H9 (cell line): ENCODE results near the gene SIGLEC11. TPM values are rescaled to one million over a fixed set of nuclear protein-coding genes. Genes with fewer than 3 reads are reported as not detected.

Experiments
- DNase-seq: peaks from one replicate; pipeline ENCODE4 v3.0.0-alpha.2; 2017
- H2AFZ ChIP-seq: one replicate; pipeline ENCODE4 v1.6.1; 2013; ENCODE audit warnings: mild to moderate bottlenecking, low read length, control low read depth, moderate library complexity
- H2AK5ac ChIP-seq: 2 replicates; pipeline ENCODE4 v1.6.1; 2013; ENCODE audit warnings: low read length, control low read depth, mixed read lengths; ENCODE audit not compliant: insufficient read length
- H2BK120ac ChIP-seq: one replicate; pipeline ENCODE4 v1.6.1; 2013; ENCODE audit warnings: low read depth, mild to moderate bottlenecking, low read length, control low read depth, inconsistent platforms; ENCODE audit not compliant: poor library complexity, severe bottlenecking
- H2BK12ac ChIP-seq: 2 replicates; pipeline ENCODE4 v1.6.1; 2013; ENCODE audit warnings: low read length, control low read depth, mixed read lengths, low read depth; ENCODE audit not compliant: insufficient read length
- H2BK15ac ChIP-seq: 2 replicates; pipeline ENCODE4 v1.6.1; 2013; ENCODE audit warnings: low read depth, low read length, control low read depth
- H2BK20ac ChIP-seq: one replicate; pipeline ENCODE4 v1.6.1; 2013; ENCODE audit warnings: low read depth, mild to moderate bottlenecking, low read length, control low read depth, inconsistent platforms; ENCODE audit not compliant: poor library complexity, severe bottlenecking
- H2BK5ac ChIP-seq: 2 replicates; pipeline ENCODE4 v1.6.1; 2013; ENCODE audit warnings: low read length, control low read depth, mixed read lengths; ENCODE audit not compliant: insufficient read length
- H3K14ac ChIP-seq: 2 replicates; pipeline ENCODE4 v1.6.1; 2013; ENCODE audit warnings: low read length, control low read depth; ENCODE audit not compliant: insufficient read depth
- H3K18ac ChIP-seq: 2 replicates; pipeline ENCODE4 v1.6.1; 2013; ENCODE audit warnings: low read depth, mild to moderate bottlenecking, mixed read lengths, low read length, control low read depth; ENCODE audit not compliant: insufficient read length
- H3K23ac ChIP-seq: 2 replicates; pipeline ENCODE4 v1.6.1; 2013; ENCODE audit warnings: low read length, control low read depth, mixed read lengths, low read depth; ENCODE audit not compliant: insufficient read length
- H3K23me2 ChIP-seq: 2 replicates; pipeline ENCODE4 v1.6.1; 2013; ENCODE audit warnings: low read depth, mild to moderate bottlenecking, mixed read lengths, low read length, control low read depth; ENCODE audit not compliant: insufficient read length, poor library complexity, severe bottlenecking
- H3K27ac ChIP-seq: 2 replicates; pipeline ENCODE4 v1.5.1; 2013; ENCODE audit warnings: low read length, control low read depth, mixed read lengths, low read depth; ENCODE audit not compliant: insufficient read length
- H3K27me3 ChIP-seq: 2 replicates; pipeline ENCODE4 v1.6.1; 2013; ENCODE audit warnings: low read length, control low read depth, inconsistent platforms; ENCODE audit not compliant: insufficient read depth
- H3K4ac ChIP-seq: 2 replicates; pipeline ENCODE4 v1.6.1; 2013; ENCODE audit warnings: low read depth, mild to moderate bottlenecking, control low read depth, inconsistent platforms, low read length, moderate library complexity
- H3K4me1 ChIP-seq: 2 replicates; pipeline ENCODE4 v1.6.1; 2013; ENCODE audit warnings: low read length, control low read depth, inconsistent platforms; ENCODE audit not compliant: insufficient read depth
- H3K4me2 ChIP-seq: 2 replicates; pipeline ENCODE4 v1.6.1; 2013; ENCODE audit warnings: low read length, control low read depth, mixed read lengths; ENCODE audit not compliant: insufficient read length, insufficient read depth
- H3K56ac ChIP-seq: 2 replicates; pipeline ENCODE4 v1.6.1; 2013; ENCODE audit warnings: low read depth, mild to moderate bottlenecking, mixed read lengths, low read length, control low read depth; ENCODE audit not compliant: insufficient read length
- H3K79me1 ChIP-seq: 2 replicates; pipeline ENCODE4 v1.6.1; 2013; ENCODE audit warnings: low read depth, mild to moderate bottlenecking, moderate library complexity, low read length, control low read depth, inconsistent platforms; ENCODE audit not compliant: insufficient read depth, poor library complexity, severe bottlenecking
- H3K79me2 ChIP-seq: 2 replicates; pipeline ENCODE4 v1.6.1; 2013; ENCODE audit warnings: low read length, control low read depth, inconsistent platforms; ENCODE audit not compliant: insufficient read depth
- H3K9ac ChIP-seq: 2 replicates; pipeline ENCODE4 v1.6.1; 2013; ENCODE audit warnings: low read length, control low read depth, mixed read lengths; ENCODE audit not compliant: insufficient read length; ENCODE audit errors: extremely low read depth
- H3K9me3 ChIP-seq: one replicate; pipeline ENCODE4 v1.6.1; 2013; ENCODE audit warnings: low read depth, low read length, inconsistent platforms; ENCODE audit not compliant: control insufficient read depth
- H3T11ph ChIP-seq: one replicate; pipeline ENCODE4 v1.6.1; 2013; ENCODE audit warnings: mild to moderate bottlenecking, low read length, control low read depth, inconsistent platforms
- H4K20me1 ChIP-seq: one replicate; pipeline ENCODE4 v1.6.1; 2013; ENCODE audit not compliant: control insufficient read depth, insufficient read length, insufficient read depth
- H4K5ac ChIP-seq: 2 replicates; pipeline ENCODE4 v1.6.1; 2013; ENCODE audit warnings: low read depth, mild to moderate bottlenecking, mixed read lengths, low read length, control low read depth; ENCODE audit not compliant: insufficient read length
- H4K8ac ChIP-seq: replicated peaks from 2 replicates; pipeline ENCODE4 v1.6.1; 2013; ENCODE audit warnings: low read length, control low read depth, mixed read lengths, low read depth; ENCODE audit not compliant: insufficient read length
- H4K91ac ChIP-seq: 2 replicates; pipeline ENCODE4 v1.6.1; 2013; ENCODE audit warnings: low read depth, mild to moderate bottlenecking, moderate library complexity, mixed read lengths, low read length, control low read depth; ENCODE audit not compliant: insufficient read length
- H3K27ac Mint-ChIP-seq, 3 experiments: 2 replicates in 2 of 3; 3 replicates in 1 of 3; pipeline ENCODE4 v1.8.0; 2020 to 2021; ENCODE audit warnings: mixed read lengths in 3 of 3, mild to moderate bottlenecking in 1 of 3, moderate library complexity in 1 of 3
- H3K27me3 Mint-ChIP-seq: 2 replicates; pipeline ENCODE4 v1.8.0; 2021; ENCODE audit warnings: low read depth, mild to moderate bottlenecking, moderate library complexity, mixed read lengths
- H3K36me3 Mint-ChIP-seq, 3 experiments: 2 replicates in 2 of 3; 3 replicates in 1 of 3; pipeline ENCODE4 v1.8.0; 2020 to 2021; ENCODE audit warnings: low read depth in 3 of 3, mixed read lengths in 3 of 3; ENCODE audit not compliant: insufficient read depth in 1 of 3
- H3K4me1 Mint-ChIP-seq, 2 experiments: 2 replicates each; pipeline ENCODE4 v1.8.0; 2020; ENCODE audit warnings: mixed read lengths in 2 of 2
- H3K4me3 Mint-ChIP-seq, 2 experiments: 2 replicates in 1 of 2; 3 replicates in 1 of 2; pipeline ENCODE4 v1.8.0; 2020 to 2021; ENCODE audit warnings: mild to moderate bottlenecking in 2 of 2, mixed read lengths in 2 of 2, moderate library complexity in 1 of 2
- H3K9me3 Mint-ChIP-seq, 2 experiments: 2 replicates in 1 of 2; 3 replicates in 1 of 2; pipeline ENCODE4 v1.8.0; 2020; ENCODE audit warnings: mild to moderate bottlenecking in 2 of 2, mixed read lengths in 2 of 2, moderate library complexity in 1 of 2
- CTCF ChIP-seq: fragments of 200-600 bp; sonication (generic); conservative IDR thresholded peaks from 3 replicates; pipeline ENCODE4 v1.8.0; 2021; ENCODE audit warnings: antibody characterized with exemption, mild to moderate bottlenecking
- WGBS: extraction: QIAGEN DNeasy Blood & Tissue Kit; methylation state at CpG from one replicate; pipeline ENCODE4 v1.1.7; 2013; ENCODE audit warnings: missing lambda C conversion rate, low lambda C conversion rate, mixed read lengths; ENCODE audit not compliant: insufficient read length; ENCODE audit errors: extremely low coverage; 5-methylcytosine and 5-hydroxymethylcytosine counted together
- total RNA-seq: library from RNA; stranded (reverse); gene quantifications from 2 replicates; pipeline ENCODE4 v1.2.1, GENCODE V29; 2021

Gene SIGLEC11
- total RNA-seq, 1 experiment from 2014 or later: not detected

DNA sequence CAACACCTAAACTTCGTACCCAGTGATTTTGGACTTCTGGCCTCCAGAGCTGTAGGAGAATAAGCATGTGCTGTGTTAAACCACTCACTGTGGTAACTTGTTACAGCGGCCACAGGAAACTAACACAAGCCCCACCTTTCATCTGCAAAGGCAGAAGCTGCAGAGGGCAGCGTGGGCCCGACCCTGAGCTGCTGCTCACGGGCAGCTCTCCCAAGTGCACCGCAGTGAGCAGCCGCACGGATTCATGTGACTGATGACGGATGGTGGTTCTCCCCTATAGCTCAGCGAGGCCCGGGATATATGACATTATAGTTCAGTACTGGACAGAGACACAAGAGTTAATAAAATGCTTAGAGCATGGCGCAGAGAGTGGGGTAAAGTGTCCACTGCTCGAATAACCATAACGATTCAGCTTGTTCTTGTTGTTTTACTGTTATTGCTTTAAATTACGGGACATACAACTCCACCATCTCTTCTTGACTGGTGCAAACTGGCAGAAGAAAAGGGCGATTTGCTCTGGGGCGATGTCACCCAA lies 42.3 kb upstream of the SIGLEC11 start:
- H3K9me3 ChIP-seq: no peaks in the 10 kb centered on the region
- no peak for DNase-seq
- H4K91ac ChIP-seq: no peak overlapping the region
- no peak overlapping the region for H2BK20ac ChIP-seq
- no peaks in the 10 kb centered on the region for H3K27me3 ChIP-seq
- H3K4ac ChIP-seq: no peak overlapping the region
- no peak overlapping the region for H2BK5ac ChIP-seq
- no peaks in the 10 kb centered on the region for H3K4me1 Mint-ChIP-seq
- H4K8ac ChIP-seq: no peak overlapping the region
- H3K79me2 ChIP-seq: no peaks in the 10 kb centered on the region
- H3K79me1 ChIP-seq: no peaks in the 10 kb centered on the region
- H4K5ac ChIP-seq: no peak overlapping the region
- H3K23me2 ChIP-seq: no peaks in the 10 kb centered on the region
- no peaks in the 10 kb centered on the region for H3K27me3 Mint-ChIP-seq
- no peaks in the 10 kb centered on the region for H3K4me1 ChIP-seq
- no peak overlapping the region for H3K9ac ChIP-seq
- H3K4me3 Mint-ChIP-seq: no peak overlapping the region
- H3K23ac ChIP-seq: no peak overlapping the region
- no peak overlapping the region for H3K56ac ChIP-seq
- no peak for TF ChIP-seq CTCF
- no peak overlapping the region for H3K14ac ChIP-seq
- no peak overlapping the region for H2BK12ac ChIP-seq
- H2BK15ac ChIP-seq: no peak overlapping the region
- peaks cover 10 to 40% (median 35%) of the 10 kb centered on the region in 3 experiments for H3K36me3 Mint-ChIP-seq
- H4K20me1 ChIP-seq: no peaks in the 10 kb centered on the region
- no peak overlapping the region for H3T11ph ChIP-seq
- H3K9me3 Mint-ChIP-seq: no peaks in the 10 kb centered on the region
- no peak overlapping the region for H3K27ac Mint-ChIP-seq
- no peak overlapping the region for H2AK5ac ChIP-seq
- H3K4me2 ChIP-seq: no peak overlapping the region
- WGBS: no CpG with 5 or more reads among the region's 17 CpGs
- no peak overlapping the region for H3K18ac ChIP-seq
- no peak overlapping the region for H2BK120ac ChIP-seq
- H2AFZ ChIP-seq: no peak overlapping the region
- no peak overlapping the region for H3K27ac ChIP-seq
